K562 (cell line): ENCODE data around the gene BBS1. TPM values are rescaled to one million over a fixed set of nuclear protein-coding genes. Genes with fewer than 3 reads are reported as not detected.

Experiments
- ATF7 ChIP-seq: fragments of 450-650 bp; IDR thresholded peaks from 2 replicates; pipeline ENCODE4 v1.7.1; 2014; ENCODE audit warnings: mild to moderate bottlenecking, moderate library complexity
- E2F3 ChIP-seq: fragments of 250-450 bp; sonication (Bioruptor Pico); IDR thresholded peaks from 2 replicates; pipeline ENCODE4 v1.4.0; 2020; ENCODE audit warnings: mild to moderate bottlenecking
- HDAC8 ChIP-seq: fragments of 450-650 bp; IDR thresholded peaks from 2 replicates; pipeline ENCODE4 v1.6.1; 2016; ENCODE audit warnings: mild to moderate bottlenecking, missing genetic modification characterization, moderate library complexity, missing compliant biosample characterization
- HNRNPLL ChIP-seq: fragments of 200-400 bp; formaldehyde crosslinking; IDR thresholded peaks from 2 replicates; pipeline ENCODE4 v1.6.1; 2017; ENCODE audit warnings: low read length, low read depth, mild to moderate bottlenecking; ENCODE audit not compliant: poor library complexity, severe bottlenecking
- NBN ChIP-seq: fragments of 450-650 bp; IDR thresholded peaks from 2 replicates; pipeline ENCODE4 v1.6.1; 2016; ENCODE audit warnings: low read depth, mild to moderate bottlenecking
- NR3C1 ChIP-seq: sonication (generic); formaldehyde crosslinking; IDR thresholded peaks from 2 replicates; pipeline ENCODE4 v1.8.1; 2022; ENCODE audit warnings: missing genetic modification reagents
- PCBP1 ChIP-seq: fragments of 200-400 bp; formaldehyde crosslinking; IDR thresholded peaks from 2 replicates; pipeline ENCODE4 v1.6.1; 2018; ENCODE audit warnings: mild to moderate bottlenecking, low read depth, low read length; ENCODE audit not compliant: poor library complexity, severe bottlenecking
- POLR2AphosphoS5 ChIP-seq: IDR thresholded peaks from 2 replicates; pipeline ENCODE4 v1.6.1; 2011; ENCODE audit warnings: mild to moderate bottlenecking, low read depth, low read length, moderate library complexity; ENCODE audit not compliant: control insufficient read depth, insufficient read depth
- RFX7 ChIP-seq: fragments of 250-450 bp; sonication (Bioruptor Pico); IDR thresholded peaks from 2 replicates; pipeline ENCODE4 v1.5.1; 2021; ENCODE audit warnings: mild to moderate bottlenecking
- SAFB ChIP-seq: fragments of 200-400 bp; formaldehyde crosslinking; IDR thresholded peaks from 2 replicates; pipeline ENCODE4 v1.6.1; 2017; ENCODE audit warnings: low read depth, low read length, borderline replicate concordance
- SETDB1 ChIP-seq: IDR thresholded peaks from one replicate; pipeline ENCODE4 v1.6.1; 2012; ENCODE audit warnings: low read length, control low read depth, inconsistent platforms
- TEAD4 ChIP-seq, 2 experiments: sonication (generic) in 1 of 2; formaldehyde crosslinking in 1 of 2; IDR thresholded peaks; 2 replicates each; pipeline versions ENCODE4 v1.6.1 to v1.8.0; 2012 to 2022; ENCODE audit warnings: borderline replicate concordance in 1 of 2, inconsistent platforms in 1 of 2, low read length in 1 of 2, mild to moderate bottlenecking in 1 of 2, missing genetic modification reagents in 1 of 2
- TFAM ChIP-seq: fragments of 250-450 bp; sonication (Bioruptor Pico); conservative IDR thresholded peaks from 2 replicates; pipeline ENCODE4 v1.5.0; 2021; ENCODE audit warnings: mild to moderate bottlenecking, moderate library complexity
- polyA plus RNA-seq, 8 experiments: library from polyadenylated mRNA; depleted of rRNA in 4 of 8; stranded (reverse) in 5 of 8; unstranded in 3 of 8; fragments of >200 nt; fragmentation: Nextera tagmentation in 2 of 8; fragmentation: Illumina TruSeq in 1 of 8; extraction: Ambion mirVana in 2 of 8; extraction: Trizol in 1 of 8; gene quantifications; 2 replicates each; pipeline versions ENCODE4 v1.2.1 to v1.2.3, GENCODE V29; 2011 to 2014; ENCODE audit warnings: inconsistent platforms in 1 of 8, missing spikeins in 1 of 8
- total RNA-seq, 7 experiments: library from RNA; depleted of rRNA in 6 of 7; stranded (reverse); fragments of >200 nt in 6 of 7; fragmentation: Illumina TruSeq in 2 of 7; extraction: Trizol in 2 of 7; gene quantifications; 2 replicates each; pipeline versions ENCODE4 v1.2.1 to v1.2.3, GENCODE V29; 2011 to 2021; ENCODE audit warnings: low replicate concordance in 1 of 7
- TF ChIP-seq, protein P1 (sequence below): fragments of 450-650 bp; IDR thresholded peaks from 2 replicates; pipeline ENCODE4 v1.6.1; 2016; ENCODE audit warnings: mild to moderate bottlenecking
- TF ChIP-seq, protein P2 (sequence below): fragments of 450-650 bp; formaldehyde crosslinking; IDR thresholded peaks from 2 replicates; pipeline ENCODE4 v1.4.0; 2020; ENCODE audit warnings: mild to moderate bottlenecking, moderate library complexity

BBS1 gene
- total and polyA plus RNA-seq, 9 of the 15 experiments (the other 6 are each of a cell fraction or from before 2014, with no cell fraction given), result 9.0 to 19.8 (median 12.1) TPM

DNA sequence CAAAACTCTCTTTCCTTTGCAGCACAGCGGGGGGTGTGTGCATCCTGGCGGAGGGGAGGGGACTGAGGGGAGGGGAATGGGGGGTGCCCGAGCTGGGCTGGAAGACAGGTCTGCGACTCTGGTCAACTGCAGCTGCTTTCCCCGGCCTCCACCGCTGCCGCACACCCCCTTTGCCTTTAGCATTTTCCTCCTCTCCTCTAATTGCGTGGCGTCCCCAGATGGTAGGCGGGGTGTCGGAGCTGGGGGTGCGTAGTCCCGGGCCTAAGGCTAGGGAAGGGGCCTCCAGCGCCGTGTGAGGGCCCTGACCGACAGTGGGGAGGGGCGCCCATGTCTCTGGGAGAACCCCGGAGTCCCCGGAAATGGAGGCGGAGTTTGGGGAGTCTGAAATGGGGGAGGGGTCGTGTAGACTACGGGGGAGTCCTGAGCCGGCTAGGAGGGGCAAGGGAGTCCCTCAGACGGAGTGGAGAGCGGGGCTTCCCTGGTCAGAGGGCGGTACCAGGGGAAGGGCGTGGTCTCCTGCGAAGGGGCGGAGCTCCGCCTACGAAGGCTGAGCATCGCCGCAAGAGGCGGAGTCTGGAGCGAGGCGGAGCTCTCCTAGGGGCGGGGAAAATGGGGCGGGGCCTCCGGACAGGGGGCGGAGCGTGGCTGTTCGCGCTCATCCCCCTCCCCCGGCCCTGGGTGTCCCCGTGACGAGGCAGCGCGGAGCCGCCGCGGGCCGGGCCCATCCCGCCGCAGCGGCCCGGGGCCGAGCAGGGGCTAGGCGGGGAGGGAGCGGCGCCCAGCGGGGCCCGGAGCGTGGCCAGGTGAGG lies 44.0 kb upstream of the BBS1 start, which contains the start of gene PELI3 (continued):
- no peak for TF ChIP-seq NBN
- no peak for TF ChIP-seq SETDB1
- TF ChIP-seq PCBP1, result no peak
- peak; percentile 84 for TF ChIP-seq HNRNPLL
- no peak for TF ChIP-seq ATF7
- TF ChIP-seq SAFB, result 0 out of 2 replicates have a peak, but pooled peaks have one; percentile 24
- TF ChIP-seq, protein P1, sequence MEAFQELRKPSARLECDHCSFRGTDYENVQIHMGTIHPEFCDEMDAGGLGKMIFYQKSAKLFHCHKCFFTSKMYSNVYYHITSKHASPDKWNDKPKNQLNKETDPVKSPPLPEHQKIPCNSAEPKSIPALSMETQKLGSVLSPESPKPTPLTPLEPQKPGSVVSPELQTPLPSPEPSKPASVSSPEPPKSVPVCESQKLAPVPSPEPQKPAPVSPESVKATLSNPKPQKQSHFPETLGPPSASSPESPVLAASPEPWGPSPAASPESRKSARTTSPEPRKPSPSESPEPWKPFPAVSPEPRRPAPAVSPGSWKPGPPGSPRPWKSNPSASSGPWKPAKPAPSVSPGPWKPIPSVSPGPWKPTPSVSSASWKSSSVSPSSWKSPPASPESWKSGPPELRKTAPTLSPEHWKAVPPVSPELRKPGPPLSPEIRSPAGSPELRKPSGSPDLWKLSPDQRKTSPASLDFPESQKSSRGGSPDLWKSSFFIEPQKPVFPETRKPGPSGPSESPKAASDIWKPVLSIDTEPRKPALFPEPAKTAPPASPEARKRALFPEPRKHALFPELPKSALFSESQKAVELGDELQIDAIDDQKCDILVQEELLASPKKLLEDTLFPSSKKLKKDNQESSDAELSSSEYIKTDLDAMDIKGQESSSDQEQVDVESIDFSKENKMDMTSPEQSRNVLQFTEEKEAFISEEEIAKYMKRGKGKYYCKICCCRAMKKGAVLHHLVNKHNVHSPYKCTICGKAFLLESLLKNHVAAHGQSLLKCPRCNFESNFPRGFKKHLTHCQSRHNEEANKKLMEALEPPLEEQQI, result no peak
- TF ChIP-seq HDAC8, result no peak
- no peak for TF ChIP-seq RFX7 (CRISPR knock-in tag)
- no peak for TF ChIP-seq NR3C1 (CRISPR knock-in tag)
- no peak for TF ChIP-seq TFAM (CRISPR knock-in tag)
- no peak for TF ChIP-seq E2F3 (CRISPR knock-in tag)
- TF ChIP-seq, protein P2, sequence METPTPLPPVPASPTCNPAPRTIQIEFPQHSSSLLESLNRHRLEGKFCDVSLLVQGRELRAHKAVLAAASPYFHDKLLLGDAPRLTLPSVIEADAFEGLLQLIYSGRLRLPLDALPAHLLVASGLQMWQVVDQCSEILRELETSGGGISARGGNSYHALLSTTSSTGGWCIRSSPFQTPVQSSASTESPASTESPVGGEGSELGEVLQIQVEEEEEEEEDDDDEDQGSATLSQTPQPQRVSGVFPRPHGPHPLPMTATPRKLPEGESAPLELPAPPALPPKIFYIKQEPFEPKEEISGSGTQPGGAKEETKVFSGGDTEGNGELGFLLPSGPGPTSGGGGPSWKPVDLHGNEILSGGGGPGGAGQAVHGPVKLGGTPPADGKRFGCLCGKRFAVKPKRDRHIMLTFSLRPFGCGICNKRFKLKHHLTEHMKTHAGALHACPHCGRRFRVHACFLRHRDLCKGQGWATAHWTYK (CRISPR knock-in tag), result peak; percentile 37; the same call in 1 of the 2 replicates
- TF ChIP-seq POLR2AphosphoS5, result peak; percentile 32; the same call in 1 of the 2 replicates
- TF ChIP-seq TEAD4 (IDR thresholded peaks at IDR 0.05; ENCODE audit: low read length), result no peak
- no peak for TF ChIP-seq TEAD4 (CRISPR knock-in tag; IDR thresholded peaks at IDR 0.05; ENCODE audit: borderline replicate concordance)
